Coronary artery (tissue), 2 donors: ENCODE data around the gene SLC9A8.

Experiments used
- DNase-seq: peaks from one replicate; pipeline ENCODE4 v3.0.0-alpha.2; 2017; ENCODE audit warnings: low spot score
- H3K27ac ChIP-seq, 2 donors: fragments of 200-600 bp; sonication (generic); one replicate each; pipeline ENCODE4 v1.5.1; 2016 to 2019
- H3K4me3 ChIP-seq: fragments of 200-600 bp; sonication (generic); 2 replicates; pipeline ENCODE4 v1.5.1; 2016; ENCODE audit warnings: mild to moderate bottlenecking, moderate library complexity
- TF ChIP-seq, protein P1 (sequence below): fragments of 200-600 bp; sonication (generic); IDR thresholded peaks from one replicate; pipeline ENCODE4 v1.5.1; 2019; ENCODE audit warnings: antibody characterized with exemption

Gene SLC9A8

DNA sequence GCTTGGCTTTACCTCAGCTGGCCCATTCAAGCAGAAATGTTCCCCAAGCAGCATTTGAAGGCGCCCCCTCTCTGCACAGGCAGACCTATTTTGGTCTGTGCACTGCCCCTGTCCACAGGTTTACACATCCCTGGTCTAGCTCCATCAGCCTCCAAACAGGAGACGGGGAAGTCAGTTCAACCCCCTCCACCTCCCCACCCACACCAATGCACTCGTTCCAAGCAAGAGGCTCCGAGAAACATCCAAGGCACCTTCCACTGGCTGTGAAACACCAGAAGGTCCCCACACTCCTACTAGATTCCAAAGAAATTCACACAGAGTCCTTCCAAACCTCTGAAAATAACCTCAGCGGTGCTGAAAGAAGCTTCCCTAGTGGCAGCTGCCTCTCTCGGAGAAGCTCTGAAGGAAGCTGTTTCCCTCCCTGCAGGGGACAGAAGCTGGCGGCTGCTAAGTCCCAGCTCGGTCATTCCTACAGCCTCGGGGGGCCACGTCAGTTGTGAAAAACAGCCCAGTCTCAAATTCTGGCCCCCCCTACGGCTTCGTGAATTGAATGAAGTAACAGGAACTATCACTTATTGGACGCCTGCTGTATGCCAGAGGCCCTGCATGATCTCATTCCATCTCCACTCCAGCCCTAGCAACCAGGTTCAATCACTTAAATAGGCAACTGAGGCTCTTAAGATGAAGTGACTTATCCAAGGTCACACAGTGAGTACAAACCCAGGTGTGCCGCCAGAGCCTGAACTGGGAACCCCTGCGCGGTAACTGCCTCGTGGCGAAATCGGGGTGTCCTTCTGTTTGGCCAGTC lies 101.9 kb downstream of the SLC9A8 start:
- TF ChIP-seq, protein P1, sequence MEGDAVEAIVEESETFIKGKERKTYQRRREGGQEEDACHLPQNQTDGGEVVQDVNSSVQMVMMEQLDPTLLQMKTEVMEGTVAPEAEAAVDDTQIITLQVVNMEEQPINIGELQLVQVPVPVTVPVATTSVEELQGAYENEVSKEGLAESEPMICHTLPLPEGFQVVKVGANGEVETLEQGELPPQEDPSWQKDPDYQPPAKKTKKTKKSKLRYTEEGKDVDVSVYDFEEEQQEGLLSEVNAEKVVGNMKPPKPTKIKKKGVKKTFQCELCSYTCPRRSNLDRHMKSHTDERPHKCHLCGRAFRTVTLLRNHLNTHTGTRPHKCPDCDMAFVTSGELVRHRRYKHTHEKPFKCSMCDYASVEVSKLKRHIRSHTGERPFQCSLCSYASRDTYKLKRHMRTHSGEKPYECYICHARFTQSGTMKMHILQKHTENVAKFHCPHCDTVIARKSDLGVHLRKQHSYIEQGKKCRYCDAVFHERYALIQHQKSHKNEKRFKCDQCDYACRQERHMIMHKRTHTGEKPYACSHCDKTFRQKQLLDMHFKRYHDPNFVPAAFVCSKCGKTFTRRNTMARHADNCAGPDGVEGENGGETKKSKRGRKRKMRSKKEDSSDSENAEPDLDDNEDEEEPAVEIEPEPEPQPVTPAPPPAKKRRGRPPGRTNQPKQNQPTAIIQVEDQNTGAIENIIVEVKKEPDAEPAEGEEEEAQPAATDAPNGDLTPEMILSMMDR = no peak
- peak overlapping the region; percentile 98 for H3K4me3 ChIP-seq
- DNase-seq = no peak
- H3K27ac ChIP-seq = peak overlapping the region; percentile 94 to 99

- TF ChIP-seq, protein P1 = no peak
- Histone ChIP-seq H3K4me3 (peak overlapping the region; percentile 98), H3K27ac (peak overlapping the region; percentile 94 to 99)
- peak; percentile 75 for DNase-seq
Measured at GRCh38 chr20:49915118-49915379, 102.4 kb downstream of the SLC9A8 start.

GRCh38 chr20:49915380-49916145 lies 102.9 kb downstream of the SLC9A8 start, which contains the start of gene SPATA2:
SPATA2 (minus strand) TSS chr20:49915529; CDS start chr20:49908490, 7,039 bp downstream.
- DNase-seq = peak; percentile 97
- TF ChIP-seq, protein P1 = no peak

GRCh38 chr20:49916146-49917002 lies 103.7 kb downstream of the SLC9A8 start:
- TF ChIP-seq, protein P1 = no peak
- Histone ChIP-seq H3K27ac (peak overlapping the region; percentile 94 to 99), H3K4me3 (peak overlapping the region; percentile 98)
- no peak for DNase-seq

More at GRCh38 chr20:49915380-49916145, 102.9 kb downstream of the SLC9A8 start, which contains the start of gene SPATA2:
- Histone ChIP-seq H3K4me3 (peak within 1 kb of the TSS; percentile 98), H3K27ac (peak within 1 kb of the TSS; percentile 94 to 99)

DNA sequence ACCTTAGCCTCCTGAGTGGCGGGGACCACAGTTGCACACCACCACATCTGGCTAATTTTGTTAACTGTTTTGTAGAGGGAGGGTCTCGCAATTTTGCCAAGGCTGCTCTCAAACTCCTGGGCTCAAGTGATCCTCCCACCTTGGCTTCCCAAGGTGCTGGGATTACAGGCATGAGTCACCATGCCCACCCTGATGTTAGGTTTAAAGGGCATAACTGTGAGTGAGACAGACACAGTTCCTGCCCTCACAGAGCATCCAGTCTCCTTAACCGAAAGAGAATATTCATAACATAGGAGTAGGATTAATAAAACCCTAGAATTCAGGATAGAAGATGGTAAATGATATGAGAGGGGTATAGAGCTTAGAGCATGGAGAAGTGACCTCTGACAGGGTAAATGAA lies 105.8 kb downstream of the SLC9A8 start:
- Histone ChIP-seq H3K27ac (no peak overlapping the region), H3K4me3 (no peak overlapping the region)
- no peak for DNase-seq
- TF ChIP-seq, protein P1 = no peak

DNA sequence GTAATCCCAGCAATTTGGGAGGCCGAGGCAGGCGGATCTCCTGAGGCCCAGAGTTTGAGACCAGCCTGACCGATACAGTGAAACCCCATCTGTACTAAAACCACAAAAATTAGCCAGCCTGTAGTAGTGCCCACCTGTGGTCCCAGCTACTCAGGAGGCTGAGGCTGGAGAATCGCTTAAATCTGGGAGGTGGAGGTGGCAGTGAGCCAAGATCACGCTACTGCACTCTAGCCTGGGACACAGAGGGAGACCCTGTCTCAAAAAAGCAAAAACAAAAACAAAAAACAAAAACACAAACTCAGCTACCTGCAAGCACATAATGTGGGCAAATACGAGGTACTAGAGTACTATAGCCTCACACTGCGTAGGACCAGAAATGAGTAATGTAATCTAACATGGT lies 106.4 kb downstream of the SLC9A8 start:
- Histone ChIP-seq H3K4me3 (no peak overlapping the region), H3K27ac (no peak overlapping the region)
- TF ChIP-seq, protein P1 = no peak
- DNase-seq = no peak
